ENCODE results near the gene GBP4.

DNA sequence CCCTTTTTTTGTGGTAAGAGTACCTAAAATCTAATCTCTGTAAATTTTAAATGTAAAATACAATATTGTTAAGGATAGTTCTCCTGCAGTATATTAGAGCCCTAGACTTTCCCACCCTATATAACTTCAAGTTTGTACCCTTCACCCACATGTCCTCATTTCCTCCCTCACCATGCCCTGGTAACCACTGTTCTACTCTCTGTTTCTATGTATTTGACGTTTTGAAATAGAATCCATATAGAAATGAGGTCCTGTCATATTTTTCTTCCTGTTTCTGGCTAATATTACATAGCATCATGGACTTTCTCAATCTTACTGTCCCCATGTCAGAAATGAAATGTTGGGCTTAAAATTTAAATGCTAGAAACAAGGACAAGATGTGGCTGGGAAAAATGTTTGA lies 47.7 kb downstream of the GBP4 start:
- TF ChIP-seq POLR2AphosphoS5 (IDR thresholded peaks at IDR 0.05) (no peak), POLR2A (IDR thresholded peaks at IDR 0.05) (no peak)
- TF ChIP-seq, protein P1, sequence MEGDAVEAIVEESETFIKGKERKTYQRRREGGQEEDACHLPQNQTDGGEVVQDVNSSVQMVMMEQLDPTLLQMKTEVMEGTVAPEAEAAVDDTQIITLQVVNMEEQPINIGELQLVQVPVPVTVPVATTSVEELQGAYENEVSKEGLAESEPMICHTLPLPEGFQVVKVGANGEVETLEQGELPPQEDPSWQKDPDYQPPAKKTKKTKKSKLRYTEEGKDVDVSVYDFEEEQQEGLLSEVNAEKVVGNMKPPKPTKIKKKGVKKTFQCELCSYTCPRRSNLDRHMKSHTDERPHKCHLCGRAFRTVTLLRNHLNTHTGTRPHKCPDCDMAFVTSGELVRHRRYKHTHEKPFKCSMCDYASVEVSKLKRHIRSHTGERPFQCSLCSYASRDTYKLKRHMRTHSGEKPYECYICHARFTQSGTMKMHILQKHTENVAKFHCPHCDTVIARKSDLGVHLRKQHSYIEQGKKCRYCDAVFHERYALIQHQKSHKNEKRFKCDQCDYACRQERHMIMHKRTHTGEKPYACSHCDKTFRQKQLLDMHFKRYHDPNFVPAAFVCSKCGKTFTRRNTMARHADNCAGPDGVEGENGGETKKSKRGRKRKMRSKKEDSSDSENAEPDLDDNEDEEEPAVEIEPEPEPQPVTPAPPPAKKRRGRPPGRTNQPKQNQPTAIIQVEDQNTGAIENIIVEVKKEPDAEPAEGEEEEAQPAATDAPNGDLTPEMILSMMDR (IDR thresholded peaks at IDR 0.05): no peak

Measured in prostate gland (tissue), 2 donors.